Upper lobe of right lung (tissue), 1 donor: ENCODE results near the gene ANXA10. TPM values are rescaled to one million over a fixed set of nuclear protein-coding genes. Genes with fewer than 3 reads are reported as not detected.

Experiments
- ATAC-seq: fragments of 200-7000 bp; cut with Tn5 transposase; one replicate; pipeline ENCODE4 v1.9.1; 2020; ENCODE audit warnings: mild to moderate bottlenecking, moderate library complexity
- DNase-seq: peaks from one replicate; pipeline ENCODE4 v3.0.0-alpha.2; 2020
- H3K27ac ChIP-seq: fragments of 200-600 bp; one replicate; pipeline ENCODE4 v1.8.0; 2022
- H3K27me3 ChIP-seq: fragments of 200-600 bp; one replicate; pipeline ENCODE4 v1.8.0; 2022; ENCODE audit warnings: mild to moderate bottlenecking
- H3K36me3 ChIP-seq: fragments of 200-600 bp; one replicate; pipeline ENCODE4 v1.8.0; 2022
- H3K4me1 ChIP-seq: fragments of 200-600 bp; one replicate; pipeline ENCODE4 v1.8.0; 2022
- H3K4me3 ChIP-seq: fragments of 200-600 bp; one replicate; pipeline ENCODE4 v1.8.0; 2022; ENCODE audit warnings: mild to moderate bottlenecking
- H3K9me3 ChIP-seq: fragments of 200-600 bp; one replicate; pipeline ENCODE4 v1.8.0; 2022
- intact Hi-C: fragments of 100-400 bp; cut with DNase I; formaldehyde crosslinking; loops from one replicate; pipeline ENCODE4 v1.11.0; 2022
- total RNA-seq: library from RNA; stranded (reverse); fragmentation: NEBNext Ultra II Directional; extraction: Animal tissue kit (Norgen Biotek cat#: 25700); gene quantifications from one replicate; pipeline ENCODE4 v1.2.1, GENCODE V29; 2021
- TF ChIP-seq, protein P1 (sequence below): fragments of 200-600 bp; IDR thresholded peaks from one replicate; pipeline ENCODE4 v1.8.0; 2022; ENCODE audit warnings: antibody characterized with exemption
- donor health status: DM: no; HTN: yes; CAD: no; lungs with severe emphysema.

ANXA10 gene
- total RNA-seq, 1 donor from 2014 or later, result not detected

- no peak for ATAC-seq
- H3K36me3 ChIP-seq, result peaks cover 59% of the 10 kb centered on the region
- H3K4me3 ChIP-seq, result no peak overlapping the region
- H3K27me3 ChIP-seq, result no peaks in the 10 kb centered on the region
- no peaks in the 10 kb centered on the region for H3K4me1 ChIP-seq
- TF ChIP-seq, protein P1, sequence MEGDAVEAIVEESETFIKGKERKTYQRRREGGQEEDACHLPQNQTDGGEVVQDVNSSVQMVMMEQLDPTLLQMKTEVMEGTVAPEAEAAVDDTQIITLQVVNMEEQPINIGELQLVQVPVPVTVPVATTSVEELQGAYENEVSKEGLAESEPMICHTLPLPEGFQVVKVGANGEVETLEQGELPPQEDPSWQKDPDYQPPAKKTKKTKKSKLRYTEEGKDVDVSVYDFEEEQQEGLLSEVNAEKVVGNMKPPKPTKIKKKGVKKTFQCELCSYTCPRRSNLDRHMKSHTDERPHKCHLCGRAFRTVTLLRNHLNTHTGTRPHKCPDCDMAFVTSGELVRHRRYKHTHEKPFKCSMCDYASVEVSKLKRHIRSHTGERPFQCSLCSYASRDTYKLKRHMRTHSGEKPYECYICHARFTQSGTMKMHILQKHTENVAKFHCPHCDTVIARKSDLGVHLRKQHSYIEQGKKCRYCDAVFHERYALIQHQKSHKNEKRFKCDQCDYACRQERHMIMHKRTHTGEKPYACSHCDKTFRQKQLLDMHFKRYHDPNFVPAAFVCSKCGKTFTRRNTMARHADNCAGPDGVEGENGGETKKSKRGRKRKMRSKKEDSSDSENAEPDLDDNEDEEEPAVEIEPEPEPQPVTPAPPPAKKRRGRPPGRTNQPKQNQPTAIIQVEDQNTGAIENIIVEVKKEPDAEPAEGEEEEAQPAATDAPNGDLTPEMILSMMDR, result no peak
- intact Hi-C loops, result no loop called here
- H3K9me3 ChIP-seq, result no peaks in the 10 kb centered on the region
- no peak overlapping the region for H3K27ac ChIP-seq
- DNase-seq, result no peak
These were observed 129.0 kb downstream of the ANXA10 start for GRCh38 chr4:168221301-168221700.

Other genes starting within 250 kb of the ANXA10 start
- 27.6 TPM for gene DDX60, start 226.2 kb downstream of the ANXA10 start, total RNA-seq